ENCODE data around the gene APOA4.
"Not testable (repeated sequence)": the region's sequence is repeated elsewhere in the genome, so short reads cannot be mapped to it uniquely, and the experiment has no call there.

The APOA4 gene

DNA sequence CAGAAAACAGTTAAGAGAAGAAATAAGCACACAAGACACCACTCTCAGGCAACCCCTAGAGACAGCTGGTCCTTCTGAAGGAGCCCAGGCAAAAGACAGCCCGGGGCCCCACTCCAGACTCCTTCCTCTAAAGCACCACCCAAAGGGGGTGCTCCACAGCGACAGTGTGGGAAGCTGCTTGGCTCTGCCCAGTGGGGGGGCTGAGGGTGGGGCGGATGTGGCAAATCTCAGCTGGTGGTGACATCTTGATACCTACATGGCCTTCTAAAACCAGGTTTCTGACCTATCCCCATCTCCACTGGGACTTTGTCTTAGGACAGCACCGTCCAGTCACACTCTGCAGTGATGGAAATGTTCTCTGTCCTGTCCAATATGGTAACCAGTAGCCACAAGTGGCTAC lies 24.5 kb upstream of the APOA4 start:
- DNase-seq, result no peak

DNA sequence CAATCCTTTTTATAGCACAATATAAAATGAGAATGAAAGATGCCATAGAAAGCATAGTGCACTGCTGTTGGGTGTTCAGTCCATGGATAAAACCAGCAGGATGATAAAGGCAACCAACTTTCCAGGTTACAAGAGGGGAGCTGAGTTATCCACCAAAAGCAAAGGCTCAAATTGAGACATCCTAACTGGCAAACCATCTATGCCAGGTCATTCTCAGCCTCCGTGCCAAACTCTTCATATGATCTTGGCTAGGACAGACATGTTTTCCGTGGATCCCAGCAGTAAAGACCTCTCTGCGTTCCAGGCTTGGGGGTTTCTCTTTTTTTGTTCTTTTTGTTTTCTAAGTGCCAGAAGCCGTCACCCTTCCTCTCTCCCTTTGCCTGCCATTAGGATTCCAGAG lies 21.6 kb upstream of the APOA4 start:
- no peak for DNase-seq

DNA sequence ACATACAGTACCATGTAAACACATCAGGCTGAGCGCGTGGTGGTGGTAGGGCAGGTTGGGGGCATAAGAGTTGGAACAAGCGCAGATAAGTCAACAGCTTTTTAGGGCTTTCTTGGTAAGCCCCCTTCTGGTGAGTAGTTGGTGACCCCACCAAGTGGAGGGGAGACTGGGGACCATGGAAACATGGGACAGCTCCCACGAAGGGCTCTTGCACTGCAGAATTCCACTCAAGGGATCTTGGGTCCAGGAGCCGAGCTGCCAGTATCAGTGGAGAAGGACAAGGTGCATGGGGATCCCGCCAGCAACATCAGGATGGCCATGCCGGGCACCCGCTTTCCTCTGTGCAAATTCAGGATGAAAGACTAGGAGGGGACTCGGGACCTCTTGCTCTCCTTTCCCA lies 20.6 kb upstream of the APOA4 start:
- no peak for DNase-seq

DNA sequence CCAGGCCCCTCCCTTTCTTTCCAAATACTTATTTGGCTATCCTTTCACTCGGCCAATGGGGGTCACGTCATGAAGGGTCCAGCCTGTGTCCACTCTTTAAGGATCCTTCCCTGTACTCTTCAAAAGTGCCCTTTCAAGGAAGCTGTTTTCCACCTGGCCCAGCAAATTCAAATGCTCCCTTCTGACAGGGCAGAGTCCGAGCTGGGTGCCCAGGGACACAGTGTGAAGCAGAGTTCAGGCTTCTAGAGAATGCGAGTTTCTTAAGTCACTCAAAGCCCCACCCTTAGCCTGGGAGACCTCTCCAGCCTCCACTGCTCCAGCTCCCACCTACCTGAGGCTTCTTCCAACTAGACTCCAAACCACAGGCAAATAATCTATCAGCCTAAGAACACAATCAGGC lies 19.8 kb upstream of the APOA4 start:
- no peak for DNase-seq

DNA sequence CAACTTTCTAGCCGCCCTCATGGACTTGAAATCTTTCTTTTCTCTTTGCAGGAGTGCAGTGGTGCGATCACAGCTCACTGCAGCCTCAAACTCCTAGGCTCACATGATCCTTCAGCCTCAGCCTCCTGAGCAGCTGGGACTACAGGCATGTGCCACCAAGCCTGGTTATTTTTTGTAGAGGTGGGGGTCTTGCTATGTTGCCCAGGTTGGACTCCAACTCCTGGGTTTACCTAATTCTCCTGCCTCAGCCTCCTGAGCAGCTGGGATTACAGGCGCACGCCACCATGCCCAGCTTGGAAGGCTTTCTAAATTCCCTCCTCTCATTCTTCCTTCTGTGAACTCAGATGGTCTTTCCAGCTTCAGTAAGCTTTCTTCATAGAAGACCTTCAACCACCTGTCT lies 19.0 kb upstream of the APOA4 start:
- DNase-seq, result no peak

DNA sequence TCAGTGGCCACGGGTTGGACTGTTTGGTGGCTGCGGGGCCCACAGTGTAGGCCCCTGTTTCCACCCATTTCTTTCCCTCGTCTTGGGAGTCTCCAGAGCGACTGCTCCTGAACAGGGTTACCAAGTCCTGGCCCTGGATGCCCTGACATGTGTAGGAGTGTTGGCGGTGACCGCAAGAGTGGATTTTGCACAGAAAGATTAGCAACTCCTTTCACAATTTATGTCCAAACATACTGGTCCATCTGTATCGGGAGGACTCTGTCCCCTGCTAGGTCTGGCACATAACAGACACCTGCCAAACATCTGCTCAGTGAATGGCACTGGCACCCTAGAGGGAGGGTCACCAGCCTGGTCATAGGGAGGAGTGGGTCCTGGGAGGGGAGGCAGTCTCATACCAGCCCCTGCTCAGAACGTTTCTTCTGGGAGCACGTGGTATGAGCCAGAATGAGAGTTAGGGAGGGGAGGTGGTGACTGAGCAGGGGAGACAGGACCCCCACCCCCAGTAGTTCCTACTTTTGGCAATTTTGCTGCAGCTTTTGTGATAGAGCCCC lies 17.7 kb upstream of the APOA4 start:
- no peak for DNase-seq

DNA sequence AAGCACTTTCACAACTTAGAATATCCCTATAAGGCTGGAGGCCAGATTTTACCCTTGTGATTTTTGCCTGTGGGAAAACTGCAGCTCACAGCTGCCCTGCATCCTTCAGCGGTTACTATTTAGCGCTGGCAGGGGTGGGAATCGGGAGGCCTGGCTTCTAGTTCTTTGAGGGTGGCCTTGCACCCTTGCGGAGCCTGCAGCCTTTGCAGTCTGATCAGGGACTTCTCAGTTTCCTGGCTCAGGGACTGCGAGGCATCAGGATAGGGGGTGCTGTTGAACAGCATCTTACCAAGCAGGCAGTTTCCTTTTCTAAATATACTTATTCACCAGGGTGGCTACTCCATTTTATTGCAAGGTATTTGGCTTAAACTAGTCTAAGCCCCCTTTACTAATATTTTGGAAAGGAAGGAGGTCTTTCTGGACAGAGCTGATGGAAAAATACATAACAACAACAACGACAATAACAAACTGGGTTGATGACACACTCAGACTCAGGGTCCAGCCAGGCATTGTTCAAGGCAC lies 17.2 kb upstream of the APOA4 start:
- no peak for DNase-seq

DNA sequence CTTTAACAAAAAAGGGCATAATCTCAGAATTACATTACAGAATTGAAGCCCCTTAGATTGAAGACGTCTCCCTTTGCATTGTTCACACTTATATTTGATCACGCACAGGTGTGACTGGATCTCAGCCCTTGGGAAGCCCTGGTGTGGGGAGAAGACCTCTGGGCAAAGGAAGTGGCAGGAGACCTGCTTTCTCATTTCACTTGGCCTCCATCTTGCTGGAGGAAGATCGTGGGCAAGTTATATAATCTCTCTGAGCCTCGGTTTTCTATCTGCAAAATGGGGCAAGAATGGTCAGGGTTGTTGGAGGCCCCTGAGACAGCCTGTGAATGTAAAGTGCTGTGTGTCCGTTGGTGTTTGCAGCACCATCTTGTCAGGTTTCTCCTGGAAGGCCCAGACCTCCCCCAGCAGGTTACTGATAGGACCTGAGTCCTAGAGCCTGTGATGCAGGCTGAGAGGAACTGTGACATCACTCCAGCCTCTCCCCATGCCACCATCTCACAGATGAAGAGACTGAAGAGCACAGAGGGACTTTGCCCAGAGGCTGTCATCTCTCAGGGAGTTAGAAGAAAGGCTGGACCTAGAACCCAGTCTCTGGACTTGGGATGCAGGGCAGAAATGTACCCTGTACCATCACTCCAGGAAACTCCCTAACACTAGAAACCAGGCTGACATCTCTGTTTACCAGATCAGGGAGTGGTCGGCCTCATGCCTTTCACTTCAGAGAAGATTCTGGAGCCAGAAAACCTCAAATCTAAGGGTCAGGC lies 15.4 kb upstream of the APOA4 start:
- no peak for DNase-seq

DNA sequence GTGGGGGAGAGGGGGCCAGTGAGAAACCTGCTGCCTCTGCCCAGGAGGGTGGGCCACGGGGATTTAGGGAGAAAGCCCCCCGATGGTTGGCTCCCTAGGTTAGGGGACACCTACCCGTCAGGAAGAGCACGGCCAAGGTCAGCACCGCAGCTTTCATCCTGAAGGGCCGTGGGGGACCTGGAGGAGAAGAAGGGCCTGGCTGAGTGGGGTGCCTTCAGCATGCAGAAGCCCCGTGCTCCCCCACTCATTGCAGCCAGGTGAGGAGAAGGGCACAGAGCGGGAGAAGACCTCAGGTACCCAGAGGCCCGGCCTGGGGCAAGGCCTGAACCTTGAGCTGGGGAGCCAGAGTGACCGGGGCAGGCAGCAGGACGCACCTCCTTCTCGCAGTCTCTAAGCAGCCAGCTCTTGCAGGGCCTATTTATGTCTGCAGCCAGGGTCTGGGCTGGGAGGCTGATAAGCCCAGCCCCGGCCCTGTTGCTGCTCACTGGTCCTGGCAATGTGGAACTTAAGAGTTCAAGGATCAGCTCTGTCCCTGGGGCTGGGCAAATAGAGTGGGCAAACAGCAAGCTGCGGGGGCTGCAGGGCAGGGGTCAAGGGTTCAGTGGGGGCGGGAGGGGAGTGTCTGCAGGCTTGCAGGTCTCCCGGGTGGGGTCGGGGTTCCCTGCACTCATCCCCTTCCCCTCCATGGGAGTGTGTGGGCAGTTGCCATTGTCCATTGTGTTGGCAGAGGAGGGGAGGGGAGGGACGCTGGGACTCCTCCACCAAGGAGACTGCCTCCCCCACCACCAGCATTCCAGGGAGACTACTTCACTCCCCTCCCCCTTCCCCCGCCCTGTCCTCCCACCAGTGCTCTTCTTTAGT lies 14.4 kb upstream of the APOA4 start, which contains the start of gene APOA1:
APOA1 (minus strand) TSS at position 392 of the 861 bp plus-strand sequence; CDS start at position 157, 235 bp downstream.
- DNase-seq, result no peak

DNA sequence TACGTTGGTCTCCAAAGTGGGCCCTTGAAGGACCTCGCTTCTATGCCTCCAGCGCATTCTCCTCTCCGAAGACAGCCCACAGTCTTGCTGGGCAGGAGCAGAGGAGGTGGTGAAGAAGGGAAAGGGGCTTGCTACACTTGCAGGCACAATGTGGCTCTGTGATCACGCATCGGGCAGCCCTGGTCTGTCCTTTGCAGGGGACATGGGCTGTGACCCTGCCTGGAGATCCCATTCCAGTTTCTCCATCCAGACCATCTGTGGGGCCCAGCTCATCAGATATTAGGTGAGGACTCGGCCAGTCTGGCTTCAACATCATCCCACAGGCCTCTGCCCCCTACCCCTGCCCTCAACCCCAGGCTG lies 13.5 kb upstream of the APOA4 start:
- no peak for DNase-seq

DNA sequence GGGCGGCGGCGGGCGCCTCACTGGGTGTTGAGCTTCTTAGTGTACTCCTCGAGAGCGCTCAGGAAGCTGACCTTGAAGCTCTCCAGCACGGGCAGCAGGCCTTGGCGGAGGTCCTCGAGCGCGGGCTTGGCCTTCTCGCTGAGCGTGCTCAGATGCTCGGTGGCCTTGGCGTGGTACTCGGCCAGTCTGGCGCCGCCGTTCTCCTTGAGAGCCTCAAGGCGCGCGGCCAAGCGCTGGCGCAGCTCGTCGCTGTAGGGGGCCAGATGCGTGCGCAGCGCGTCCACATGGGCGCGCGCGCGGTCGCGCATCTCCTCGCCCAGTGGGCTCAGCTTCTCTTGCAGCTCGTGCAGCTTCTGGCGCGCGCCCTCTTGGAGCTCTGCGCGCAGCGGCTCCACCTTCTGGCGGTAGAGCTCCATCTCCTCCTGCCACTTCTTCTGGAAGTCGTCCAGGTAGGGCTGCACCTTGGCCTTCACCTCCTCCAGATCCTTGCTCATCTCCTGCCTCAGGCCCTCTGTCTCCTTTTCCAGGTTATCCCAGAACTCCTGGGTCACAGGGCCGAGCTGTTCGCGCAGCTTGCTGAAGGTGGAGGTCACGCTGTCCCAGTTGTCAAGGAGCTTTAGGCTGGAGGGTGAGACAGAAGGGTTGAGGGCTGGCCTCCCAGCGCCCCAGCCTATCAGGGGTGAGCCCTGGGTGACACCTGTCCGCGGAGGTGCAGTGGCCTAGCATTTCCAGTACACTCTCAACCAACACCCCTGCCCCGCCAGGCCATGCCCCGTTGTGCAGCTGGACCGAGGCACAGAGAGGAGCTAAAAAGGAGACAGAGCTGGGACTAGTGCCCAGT lies 12.9 kb upstream of the APOA4 start:
- DNase-seq, result peak; percentile 87

DNA sequence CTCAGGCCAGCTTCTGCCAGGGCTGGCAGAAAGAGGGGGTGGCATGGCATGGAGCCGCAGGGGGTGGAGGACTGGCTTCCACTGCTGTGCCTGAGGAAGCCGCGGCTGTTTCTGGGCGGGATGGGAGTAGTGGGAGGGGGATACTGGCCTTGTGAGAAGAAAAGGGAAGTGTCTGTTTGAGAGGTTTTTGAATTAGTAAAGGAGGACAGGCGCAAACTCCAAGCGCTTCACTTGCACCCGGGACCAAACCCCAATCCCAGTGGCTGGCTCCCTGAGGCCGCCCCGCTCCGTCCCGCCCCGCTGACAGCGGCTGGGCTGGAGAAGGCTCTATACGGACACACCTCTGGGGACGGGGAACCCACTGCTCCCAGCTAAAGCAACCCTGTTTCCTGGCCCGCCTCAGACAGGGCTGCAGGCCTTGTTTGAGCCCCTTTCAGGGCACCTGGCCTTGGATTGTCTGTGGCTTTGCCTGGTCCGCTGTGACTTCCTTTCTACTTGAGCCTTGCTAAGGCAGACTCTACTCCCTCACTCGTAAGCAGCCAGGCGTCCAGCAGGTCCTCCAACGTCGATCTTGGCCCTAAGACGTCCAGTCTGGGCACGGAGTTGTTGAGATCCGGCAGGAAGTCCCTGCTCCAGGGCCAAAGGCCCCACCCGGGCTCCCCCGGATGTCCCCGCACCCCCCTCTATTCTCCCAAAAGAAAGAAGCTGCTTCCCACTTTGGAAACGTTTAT lies 12.1 kb upstream of the APOA4 start:
- no peak for DNase-seq

DNA sequence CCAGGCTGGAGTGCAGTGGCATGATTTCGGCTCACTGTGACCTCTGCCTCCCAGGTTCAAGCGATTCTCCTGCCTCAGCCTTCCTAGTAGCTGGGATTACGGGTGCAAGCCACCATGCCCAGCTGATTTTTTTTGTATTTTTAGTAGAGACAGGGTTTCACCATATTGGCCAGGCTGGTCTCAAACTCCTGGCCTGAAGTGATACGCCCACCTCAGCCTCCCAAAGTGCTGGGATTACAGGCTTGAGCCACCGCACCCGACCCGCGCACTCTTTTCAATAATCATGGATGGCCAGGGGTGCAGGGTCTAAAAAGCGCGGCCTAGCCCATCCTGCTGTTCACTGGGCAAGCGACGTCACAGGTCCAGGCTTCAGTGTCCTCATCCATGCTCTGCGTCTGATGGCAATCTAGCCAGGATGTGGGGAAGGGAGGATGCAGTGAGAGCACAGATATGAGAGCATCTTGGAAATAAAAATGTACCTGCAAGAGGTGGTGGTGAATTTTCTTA lies 11.5 kb upstream of the APOA4 start:
- not testable (repeated sequence) for DNase-seq

DNA sequence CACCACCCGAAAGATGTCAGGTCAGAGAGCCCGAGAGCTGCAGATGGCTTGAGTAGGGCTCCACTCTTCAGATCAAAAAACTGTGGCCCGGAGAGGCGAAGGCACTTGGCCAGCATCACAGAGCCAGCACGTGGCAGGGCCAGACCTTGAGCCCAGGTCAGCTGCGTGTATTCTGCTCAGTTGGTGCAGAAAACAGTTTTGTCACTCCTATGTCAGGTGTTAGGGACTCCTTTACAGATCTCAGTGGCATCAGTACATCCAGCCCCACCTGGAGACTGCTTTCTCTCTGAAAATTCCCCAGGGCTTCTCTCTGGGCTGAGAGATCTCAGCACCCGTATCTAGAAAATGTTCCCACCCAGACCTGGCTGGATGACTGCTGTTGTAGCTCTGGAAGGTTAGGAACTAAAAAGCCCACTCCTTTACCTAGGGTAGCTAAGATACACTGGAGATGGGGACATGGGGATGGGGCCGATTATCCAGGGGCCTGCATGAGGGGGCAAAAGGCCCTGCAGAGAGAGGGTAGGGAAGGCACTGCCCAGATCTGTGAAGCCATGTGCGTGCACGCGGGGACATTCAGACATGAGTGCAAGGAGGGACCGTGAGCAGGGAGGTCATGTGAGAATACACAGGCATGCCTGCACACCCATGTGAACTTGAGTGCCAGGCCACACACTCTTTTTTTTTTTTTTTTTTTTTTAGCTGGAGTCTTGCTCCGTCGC lies 10.9 kb upstream of the APOA4 start:
- no peak for DNase-seq

DNA sequence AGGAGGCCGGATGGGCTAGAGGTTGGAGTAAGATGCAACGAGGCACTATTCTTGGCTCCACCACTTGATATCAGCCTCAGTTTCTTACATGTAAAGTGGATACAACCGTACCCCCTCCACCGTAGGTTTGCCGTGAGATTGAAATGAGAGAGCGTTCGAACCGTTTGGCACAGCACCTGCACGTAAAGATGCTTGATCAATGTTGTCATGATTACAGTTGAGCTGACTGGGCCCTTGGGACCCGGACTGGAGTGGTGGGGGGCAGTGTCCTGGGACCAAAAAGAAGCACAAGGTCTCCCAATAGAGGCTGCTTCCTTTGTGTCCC lies 10.3 kb upstream of the APOA4 start:
- DNase-seq, result no peak

DNA sequence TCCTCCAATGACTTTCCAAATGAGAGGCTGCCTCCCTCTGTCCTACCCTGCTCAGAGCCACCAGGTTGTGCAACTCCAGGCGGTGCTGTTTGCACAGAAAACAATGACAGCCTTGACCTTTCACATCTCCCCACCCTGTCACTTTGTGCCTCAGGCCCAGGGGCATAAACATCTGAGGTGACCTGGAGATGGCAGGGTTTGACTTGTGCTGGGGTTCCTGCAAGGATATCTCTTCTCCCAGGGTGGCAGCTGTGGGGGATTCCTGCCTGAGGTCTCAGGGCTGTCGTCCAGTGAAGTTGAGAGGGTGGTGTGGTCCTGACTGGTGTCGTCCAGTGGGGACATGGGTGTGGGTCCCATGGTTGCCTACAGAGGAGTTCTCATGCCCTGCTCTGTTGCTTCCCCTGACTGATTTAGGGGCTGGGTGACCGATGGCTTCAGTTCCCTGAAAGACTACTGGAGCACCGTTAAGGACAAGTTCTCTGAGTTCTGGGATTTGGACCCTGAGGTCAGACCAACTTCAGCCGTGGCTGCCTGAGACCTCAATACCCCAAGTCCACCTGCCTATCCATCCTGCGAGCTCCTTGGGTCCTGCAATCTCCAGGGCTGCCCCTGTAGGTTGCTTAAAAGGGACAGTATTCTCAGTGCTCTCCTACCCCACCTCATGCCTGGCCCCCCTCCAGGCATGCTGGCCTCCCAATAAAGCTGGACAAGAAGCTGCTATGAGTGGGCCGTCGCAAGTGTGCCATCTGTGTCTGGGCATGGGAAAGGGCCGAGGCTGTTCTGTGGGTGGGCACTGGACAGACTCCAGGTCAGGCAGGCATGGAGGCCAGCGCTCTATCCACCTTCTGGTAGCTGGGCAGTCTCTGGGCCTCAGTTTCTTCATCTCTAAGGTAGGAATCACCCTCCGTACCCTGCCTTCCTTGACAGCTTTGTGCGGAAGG lies 9.5 kb upstream of the APOA4 start:
- no peak for DNase-seq

DNA sequence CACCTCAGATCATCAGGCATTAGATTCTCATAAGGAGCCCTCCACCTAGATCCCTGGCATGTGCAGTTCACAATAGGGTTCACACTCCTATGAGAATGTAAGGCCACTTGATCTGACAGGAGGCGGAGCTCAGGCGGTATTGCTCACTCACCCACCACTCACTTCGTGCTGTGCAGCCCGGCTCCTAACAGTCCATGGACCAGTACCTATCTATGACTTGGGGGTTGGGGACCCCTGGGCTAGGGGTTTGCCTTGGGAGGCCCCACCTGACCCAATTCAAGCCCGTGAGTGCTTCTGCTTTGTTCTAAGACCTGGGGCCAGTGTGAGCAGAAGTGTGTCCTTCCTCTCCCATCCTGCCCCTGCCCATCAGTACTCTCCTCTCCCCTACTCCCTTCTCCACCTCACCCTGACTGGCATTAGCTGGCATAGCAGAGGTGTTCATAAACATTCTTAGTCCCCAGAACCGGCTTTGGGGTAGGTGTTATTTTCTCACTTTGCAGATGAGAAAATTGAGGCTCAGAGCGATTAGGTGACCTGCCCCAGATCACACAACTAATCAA lies 8.8 kb upstream of the APOA4 start:
- DNase-seq, result no peak

DNA sequence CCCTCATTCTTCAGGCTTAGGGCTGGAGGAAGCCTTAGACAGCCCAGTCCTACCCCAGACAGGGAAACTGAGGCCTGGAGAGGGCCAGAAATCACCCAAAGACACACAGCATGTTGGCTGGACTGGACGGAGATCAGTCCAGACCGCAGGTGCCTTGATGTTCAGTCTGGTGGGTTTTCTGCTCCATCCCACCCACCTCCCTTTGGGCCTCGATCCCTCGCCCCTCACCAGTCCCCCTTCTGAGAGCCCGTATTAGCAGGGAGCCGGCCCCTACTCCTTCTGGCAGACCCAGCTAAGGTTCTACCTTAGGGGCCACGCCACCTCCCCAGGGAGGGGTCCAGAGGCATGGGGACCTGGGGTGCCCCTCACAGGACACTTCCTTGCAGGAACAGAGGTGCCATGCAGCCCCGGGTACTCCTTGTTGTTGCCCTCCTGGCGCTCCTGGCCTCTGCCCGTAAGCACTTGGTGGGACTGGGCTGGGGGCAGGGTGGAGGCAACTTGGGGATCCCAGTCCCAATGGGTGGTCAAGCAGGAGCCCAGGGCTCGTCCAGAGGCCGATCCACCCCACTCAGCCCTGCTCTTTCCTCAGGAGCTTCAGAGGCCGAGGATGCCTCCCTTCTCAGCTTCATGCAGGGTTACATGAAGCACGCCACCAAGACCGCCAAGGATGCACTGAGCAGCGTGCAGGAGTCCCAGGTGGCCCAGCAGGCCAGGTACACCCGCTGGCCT lies 7.2 kb upstream of the APOA4 start:
- DNase-seq, result no peak

DNA sequence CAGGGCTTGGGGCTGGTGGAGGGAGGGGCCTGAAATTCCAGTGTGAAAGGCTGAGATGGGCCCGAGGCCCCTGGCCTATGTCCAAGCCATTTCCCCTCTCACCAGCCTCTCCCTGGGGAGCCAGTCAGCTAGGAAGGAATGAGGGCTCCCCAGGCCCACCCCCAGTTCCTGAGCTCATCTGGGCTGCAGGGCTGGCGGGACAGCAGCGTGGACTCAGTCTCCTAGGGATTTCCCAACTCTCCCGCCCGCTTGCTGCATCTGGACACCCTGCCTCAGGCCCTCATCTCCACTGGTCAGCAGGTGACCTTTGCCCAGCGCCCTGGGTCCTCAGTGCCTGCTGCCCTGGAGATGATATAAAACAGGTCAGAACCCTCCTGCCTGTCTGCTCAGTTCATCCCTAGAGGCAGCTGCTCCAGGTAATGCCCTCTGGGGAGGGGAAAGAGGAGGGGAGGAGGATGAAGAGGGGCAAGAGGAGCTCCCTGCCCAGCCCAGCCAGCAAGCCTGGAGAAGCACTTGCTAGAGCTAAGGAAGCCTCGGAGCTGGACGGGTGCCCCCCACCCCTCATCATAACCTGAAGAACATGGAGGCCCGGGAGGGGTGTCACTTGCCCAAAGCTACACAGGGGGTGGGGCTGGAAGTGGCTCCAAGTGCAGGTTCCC lies 6.5 kb upstream of the APOA4 start, which contains the start of gene APOC3:
APOC3 (plus strand) TSS at position 383 of the 659 bp plus-strand sequence. CDS start 676 bp downstream, outside the sequence.
- no peak for DNase-seq

All from NCI-H510A treated with DMSO at 0.1 percent for 48 hours (cell line).